ENCODE measurements around the gene PTPRM. TPM values are rescaled to one million over a fixed set of nuclear protein-coding genes. Genes with fewer than 3 reads are reported as not detected.

The PTPRM gene
- total and polyA plus RNA-seq, 2 of the 8 experiments (the other 6 are each of a cell fraction or from before 2014, with no cell fraction given) = 4.1 to 7.0 TPM

DNA sequence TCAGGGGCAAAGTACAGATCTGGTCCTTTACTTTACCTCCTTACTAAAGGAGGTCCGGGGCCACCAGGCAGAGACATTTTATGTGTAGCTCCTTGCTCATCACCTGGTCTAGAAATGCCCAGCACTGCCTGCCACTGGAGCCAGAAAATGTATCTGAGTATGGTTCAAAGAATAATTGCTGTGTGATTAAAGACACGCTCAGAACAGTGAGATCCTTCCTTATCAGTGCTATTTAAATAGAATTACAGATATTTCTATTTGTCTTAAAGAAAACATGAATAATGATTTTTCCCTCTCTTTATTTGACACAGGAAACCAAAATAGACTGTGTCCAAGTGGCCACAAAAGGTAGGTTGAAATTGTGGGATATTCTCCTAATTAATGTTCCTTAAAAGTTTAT is 547.4 kb downstream of the PTPRM start:
- Histone ChIP-seq H4K8ac (ENCODE audit: extremely low read depth, insufficient read depth, low read length) (no peak overlapping the region), H3K9ac (replicated peaks in 1 of 4; ENCODE audit: extremely low read depth in 1 of 4, low read depth in 3 of 4, low read length in 3 of 4) (no peak overlapping the region), H3K27me3 (replicated peaks in 1 of 4; ENCODE audit: control insufficient read depth in 3 of 4, extremely low read depth in 1 of 4, insufficient read depth in 3 of 4, low read length in 3 of 4) (no peaks in the 10 kb centered on the region), H3K4ac (replicated peaks; ENCODE audit: insufficient read length, low read depth, low read length) (no peak overlapping the region), H3K36me3 (ENCODE audit: control insufficient read depth in 2 of 4, insufficient read depth in 4 of 4, low read length in 3 of 4) (no peaks in the 10 kb centered on the region), H3K14ac (ENCODE audit: insufficient read length) (no peak overlapping the region), H4K91ac (replicated peaks; ENCODE audit: insufficient read length, low read length) (no peak overlapping the region), H2BK5ac (ENCODE audit: low read depth, low read length) (no peak overlapping the region), H2AK5ac (ENCODE audit: low read depth, low read length) (no peak overlapping the region), H2BK20ac (ENCODE audit: low read length) (no peak overlapping the region), H4K20me1 (replicated peaks in 1 of 2; ENCODE audit: control insufficient read depth in 1 of 2, insufficient read depth in 2 of 2, low read length in 2 of 2) (no peaks in the 10 kb centered on the region), H3K4me2 (ENCODE audit: insufficient read depth in 1 of 2, low read depth in 2 of 2, low read length in 2 of 2) (no peak overlapping the region), H2BK12ac (ENCODE audit: low read depth, low read length) (no peak overlapping the region), H2AFZ (ENCODE audit: low read length) (no peak overlapping the region), H3K9me3 (ENCODE audit: insufficient read depth in 2 of 2, low read depth in 1 of 2, low read length in 1 of 2) (no peaks in the 10 kb centered on the region), H3K56ac (replicated peaks; ENCODE audit: insufficient read length, low read depth, low read length) (no peak overlapping the region), H3K79me1 (ENCODE audit: low read depth, low read length) (no peaks in the 10 kb centered on the region), H3K23ac (ENCODE audit: insufficient read length) (no peak overlapping the region), H3K23me2 (ENCODE audit: low read depth, low read length) (no peaks in the 10 kb centered on the region), H3K18ac (ENCODE audit: extremely low read depth, low read length) (no peak overlapping the region), H3K4me3 (ENCODE audit: extremely low read depth in 1 of 4, insufficient read depth in 2 of 4, low read depth in 3 of 4, low read length in 4 of 4) (no peak overlapping the region), H3K79me2 (ENCODE audit: control insufficient read depth in 1 of 2, insufficient read depth in 2 of 2, low read length in 2 of 2) (no peaks in the 10 kb centered on the region), H2BK120ac (replicated peaks; ENCODE audit: low read depth, low read length) (no peak overlapping the region), H3K4me1 (replicated peaks in 1 of 4; ENCODE audit: control insufficient read depth in 3 of 4, insufficient read depth in 4 of 4, low read length in 3 of 4) (no peaks in the 10 kb centered on the region), H2BK15ac (ENCODE audit: low read length) (no peak overlapping the region), H3K27ac (ENCODE audit: low read depth, low read length) (no peak overlapping the region), H4K5ac (ENCODE audit: insufficient read length, low read depth, low read length) (no peak overlapping the region)
- WGBS, 2 experiments (ENCODE audit: extremely low coverage in 1 of 2, insufficient coverage in 1 of 2, insufficient read length in 1 of 2, insufficient replicate concordance in 2 of 2, low coverage in 1 of 2, low lambda C conversion rate in 2 of 2, missing lambda C conversion rate in 1 of 2) = 95% methylated on average over 2 of the region's 2 CpGs; no CpG with 5 or more reads in 1 of the 2 experiments
- ChIA-PET CTCF (ENCODE audit: partially characterized antibody) (interaction anchor here (0.9 to 2.4 kb wide), 3 partner anchors 30 to 324 kb away, joined by 3 to 10 read pairs (median 4); no protein-coding TSS in a partner anchor), POLR2A (ENCODE audit: partially characterized antibody) (no interaction called here)
- no peak for DNase-seq (ENCODE audit: low read depth in 1 of 2, low spot score in 2 of 2)
- TF ChIP-seq BRCA1 (IDR thresholded peaks at IDR 0.05; ENCODE audit: low read depth, low read length) = no peak
- no peak for TF ChIP-seq GABPA (IDR thresholded peaks at IDR 0.05; ENCODE audit: borderline replicate concordance, insufficient read depth, low read length)
- TF ChIP-seq, protein P1, sequence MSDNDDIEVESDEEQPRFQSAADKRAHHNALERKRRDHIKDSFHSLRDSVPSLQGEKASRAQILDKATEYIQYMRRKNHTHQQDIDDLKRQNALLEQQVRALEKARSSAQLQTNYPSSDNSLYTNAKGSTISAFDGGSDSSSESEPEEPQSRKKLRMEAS (IDR thresholded peaks at IDR 0.05) = no peak
- TF ChIP-seq SP1 (IDR thresholded peaks at IDR 0.05; ENCODE audit: low read depth, low read length) = no peak
- TF ChIP-seq ZNF274 (IDR thresholded peaks at IDR 0.05; ENCODE audit: borderline replicate concordance, extremely low read depth, low read length) = no peak
- TF ChIP-seq TEAD4 (IDR thresholded peaks at IDR 0.05; ENCODE audit: low read depth, low read length) = no peak
- FAIRE-seq = no peak
